ENCODE data around the gene FBXW12.
A peak's percentile ranks its signal among the peaks of the same experiment; 100 is the strongest.

The FBXW12 gene

DNA sequence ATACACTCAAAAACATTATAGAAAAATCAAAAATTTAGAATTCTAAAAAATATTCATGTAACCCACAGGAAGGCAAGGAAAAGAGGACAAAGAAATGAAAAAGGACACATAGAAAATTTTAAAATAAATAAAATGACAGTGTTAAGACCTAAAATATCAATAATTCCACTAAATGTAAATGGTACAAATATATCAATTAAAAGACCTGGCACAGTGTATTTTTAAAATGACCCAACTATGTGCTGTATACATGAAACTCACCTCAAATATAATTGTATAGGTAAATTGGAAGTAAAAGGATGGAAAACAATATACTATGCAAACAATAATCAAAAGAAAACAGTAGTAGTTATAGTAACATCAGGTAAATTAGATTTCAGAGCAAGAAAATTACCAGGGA, 10.1 kb upstream of the FBXW12 start:
- H3K4me1 Mint-ChIP-seq = no peaks in the 10 kb centered on the region
- no peak overlapping the region for H3K4me3 Mint-ChIP-seq
- ATAC-seq = no peak
- peaks cover 12% of the 10 kb centered on the region for H3K9me3 Mint-ChIP-seq
- H3K36me3 Mint-ChIP-seq = no peaks in the 10 kb centered on the region
- H3K27ac Mint-ChIP-seq = no peak overlapping the region
- DNase-seq (ENCODE audit: low spot score in 2 of 2) = no peak

DNA sequence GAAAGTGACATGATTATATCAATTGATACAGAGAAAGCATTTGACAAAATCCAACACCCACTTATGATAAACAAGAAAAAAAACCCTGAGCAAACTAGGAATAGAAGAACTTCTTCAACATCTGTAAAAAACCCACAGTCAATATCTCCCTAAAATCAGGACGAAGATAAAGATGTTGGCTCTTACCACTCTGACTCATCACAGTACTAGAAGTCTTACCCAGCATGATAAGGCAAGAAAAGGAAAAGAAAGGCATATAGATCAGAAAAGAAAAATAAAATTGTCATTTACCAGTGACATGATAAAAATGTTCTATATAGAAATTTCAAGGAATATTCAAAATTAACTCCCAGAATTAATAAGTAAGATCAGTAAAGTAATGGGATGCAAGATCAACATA, 7.2 kb upstream of the FBXW12 start:
- DNase-seq (ENCODE audit: low spot score in 2 of 2) = no peak
- no peak for ATAC-seq
- Mint-ChIP-seq H3K4me3 (no peak overlapping the region), H3K27ac (no peak overlapping the region), H3K9me3 (peaks cover 12% of the 10 kb centered on the region), H3K36me3 (no peaks in the 10 kb centered on the region), H3K4me1 (no peaks in the 10 kb centered on the region)

DNA sequence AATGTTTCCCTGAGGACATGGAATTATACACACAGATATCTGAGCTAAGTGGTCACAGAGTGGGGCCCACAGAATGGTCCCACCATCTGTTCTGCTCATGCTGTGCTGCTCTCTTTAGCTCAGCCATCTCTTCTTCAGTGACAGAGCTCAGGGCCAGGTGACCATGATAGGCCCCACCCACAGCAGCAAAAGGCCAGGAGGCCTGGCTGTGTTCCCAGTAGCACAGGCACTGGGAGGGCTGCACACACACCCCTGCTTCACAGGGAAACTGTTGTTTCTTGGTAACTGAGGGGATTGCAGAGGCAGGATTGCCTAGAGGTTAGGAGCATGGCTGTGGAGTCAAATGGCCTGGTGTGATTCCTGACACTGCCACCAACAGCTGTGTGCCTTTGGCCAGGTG, 4.8 kb upstream of the FBXW12 start:
- Mint-ChIP-seq H3K27ac (no peak overlapping the region), H3K9me3 (no peaks in the 10 kb centered on the region), H3K4me1 (no peaks in the 10 kb centered on the region), H3K4me3 (no peak overlapping the region), H3K36me3 (no peaks in the 10 kb centered on the region)
- ATAC-seq = no peak
- DNase-seq (ENCODE audit: low spot score in 2 of 2) = no peak

DNA sequence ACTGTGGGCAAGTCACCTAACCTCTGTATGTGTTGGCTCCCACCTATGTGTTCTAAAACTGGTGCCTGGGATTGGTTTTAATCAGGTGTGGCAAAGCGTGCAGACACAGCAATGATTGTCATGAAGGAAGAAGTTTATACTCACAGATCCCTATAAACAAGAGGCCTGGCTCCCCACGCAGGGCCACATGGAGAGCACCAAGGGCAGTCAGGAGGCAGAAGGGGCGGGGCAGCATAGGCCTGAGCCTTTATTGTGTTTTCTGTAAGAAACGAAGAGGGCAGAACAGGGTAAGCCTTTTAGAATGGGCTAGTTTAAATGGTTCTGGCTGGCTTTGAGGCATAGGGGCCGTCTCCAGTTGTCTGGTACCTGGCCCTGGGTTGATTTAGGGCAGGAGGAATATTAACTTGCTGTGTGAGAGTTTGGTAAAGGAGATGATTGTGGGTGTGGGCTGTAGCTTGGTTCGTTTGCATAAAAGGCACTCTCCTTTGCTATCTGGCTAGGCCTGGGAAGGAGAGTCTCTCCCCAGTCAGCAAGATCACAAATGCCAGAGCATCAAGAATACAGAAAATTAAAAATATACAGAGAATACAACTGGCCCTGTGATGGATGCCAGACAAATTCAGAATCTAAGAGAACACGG, 2.2 kb upstream of the FBXW12 start:
- peak in 1 of 2 donors; percentile 40 for DNase-seq (ENCODE audit: low spot score in 2 of 2)
- Mint-ChIP-seq H3K9me3 (no peaks in the 10 kb centered on the region), H3K4me1 (no peaks in the 10 kb centered on the region), H3K27ac (no peak overlapping the region), H3K36me3 (no peaks in the 10 kb centered on the region), H3K4me3 (no peak overlapping the region)
- ATAC-seq = no peak

DNA sequence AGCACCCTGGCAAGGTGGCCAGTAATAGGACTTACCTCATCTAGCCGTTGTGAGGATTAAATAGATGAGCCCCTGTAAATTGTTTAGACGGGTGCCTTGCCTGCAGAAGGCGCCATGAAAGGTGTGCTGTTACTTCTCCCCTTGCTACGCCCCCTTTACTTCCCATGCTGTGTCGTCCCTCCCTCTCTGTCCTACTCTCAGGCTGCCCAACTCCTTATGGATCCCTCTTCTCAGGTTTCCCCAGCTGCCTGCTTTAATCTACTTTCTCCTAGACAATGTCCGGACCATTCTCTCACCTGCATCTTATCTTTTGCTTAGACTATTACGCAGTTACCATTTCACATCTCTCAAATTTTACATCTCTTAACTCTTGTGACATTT, 1.7 kb upstream of the FBXW12 start:
- Mint-ChIP-seq H3K4me3 (no peak overlapping the region), H3K27ac (no peak overlapping the region), H3K9me3 (no peaks in the 10 kb centered on the region), H3K36me3 (no peaks in the 10 kb centered on the region), H3K4me1 (no peaks in the 10 kb centered on the region)
- no peak for DNase-seq (ENCODE audit: low spot score in 2 of 2)
- no peak for ATAC-seq

DNA sequence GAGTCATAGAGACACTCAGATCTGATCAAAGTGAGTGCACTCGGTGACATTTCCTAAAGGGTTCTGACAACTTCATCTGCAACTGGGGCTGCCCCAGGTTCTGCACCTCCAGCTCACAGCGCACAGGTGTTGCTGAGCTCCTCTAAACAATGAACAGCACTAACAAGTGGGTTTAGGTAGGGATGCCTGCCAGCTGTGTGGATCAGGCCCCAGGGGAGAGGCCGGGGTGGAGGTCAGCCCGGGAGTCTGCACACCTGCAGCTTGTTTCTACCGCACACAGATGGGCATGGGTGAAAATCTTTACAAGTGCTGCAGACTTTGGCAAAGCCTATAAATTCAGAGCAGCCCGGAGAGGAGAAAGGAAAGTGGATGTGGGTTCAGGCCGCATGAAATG, 355 bp downstream of the FBXW12 start:
- no peak for ATAC-seq
- H3K4me1 Mint-ChIP-seq = no peaks in the 10 kb centered on the region
- no peaks in the 10 kb centered on the region for H3K36me3 Mint-ChIP-seq
- H3K27ac Mint-ChIP-seq = no peak overlapping the region
- H3K4me3 Mint-ChIP-seq = no peak overlapping the region
- no peak for DNase-seq (ENCODE audit: low spot score in 2 of 2)
- no peaks in the 10 kb centered on the region for H3K9me3 Mint-ChIP-seq

DNA sequence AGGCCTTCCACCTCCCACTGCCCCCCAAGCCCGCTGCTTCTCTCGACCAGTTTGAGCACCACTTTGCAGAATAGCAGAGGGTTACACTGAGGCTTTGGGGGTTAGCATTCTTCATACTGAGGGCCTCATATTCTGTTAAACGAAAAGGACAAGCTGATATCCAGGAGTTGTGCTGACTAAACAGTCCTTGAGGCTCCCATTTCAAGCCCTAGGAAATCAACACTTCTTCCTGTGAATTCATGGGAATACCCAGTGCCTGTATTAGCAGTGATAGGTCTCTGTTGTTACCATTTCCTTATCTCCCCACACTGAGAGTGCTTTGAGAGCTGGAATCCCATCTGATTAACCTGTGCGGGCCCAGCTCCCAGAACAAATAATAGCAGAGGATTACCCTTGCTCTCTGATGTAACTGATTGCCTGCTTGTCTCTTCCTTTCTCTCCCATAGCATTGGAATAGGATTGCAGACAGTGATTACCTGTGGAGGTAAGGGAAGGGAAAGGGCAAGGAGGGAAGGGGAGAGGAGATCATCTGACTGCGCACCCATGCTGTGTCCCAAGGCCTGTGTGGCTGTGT, 930 bp downstream of the FBXW12 start:
- no peaks in the 10 kb centered on the region for H3K36me3 Mint-ChIP-seq
- DNase-seq (ENCODE audit: low spot score in 2 of 2) = peak in 1 of 2 donors; percentile 37
- no peaks in the 10 kb centered on the region for H3K9me3 Mint-ChIP-seq

DNA sequence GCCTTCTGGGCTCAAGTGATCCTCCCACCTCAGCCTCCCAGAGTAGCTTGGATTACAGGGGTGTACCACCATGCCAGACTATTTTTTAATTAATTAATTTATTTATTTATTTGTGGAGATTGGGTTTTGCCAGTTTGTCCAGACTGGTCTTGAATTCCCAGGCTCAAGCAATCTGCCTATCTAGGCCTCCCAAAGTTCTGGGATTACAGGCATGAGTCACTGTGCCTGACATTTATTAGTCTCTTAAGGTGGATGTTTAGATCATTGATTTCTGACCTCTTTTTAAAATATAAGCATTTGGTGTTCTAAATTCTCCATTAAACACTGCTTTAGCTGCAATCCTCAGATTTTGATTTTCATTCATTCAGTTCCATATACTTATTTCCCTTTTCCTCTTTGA, 15.6 kb downstream of the FBXW12 start:
- Mint-ChIP-seq H3K27ac (no peak overlapping the region), H3K9me3 (no peaks in the 10 kb centered on the region), H3K4me3 (no peak overlapping the region), H3K4me1 (no peaks in the 10 kb centered on the region), H3K36me3 (no peaks in the 10 kb centered on the region)
- DNase-seq (ENCODE audit: low spot score in 2 of 2) = no peak
- no peak for ATAC-seq

More for the DNA sequence above, 930 bp downstream of the FBXW12 start:
- Mint-ChIP-seq H3K27ac (no peak overlapping the region), H3K4me1 (no peaks in the 10 kb centered on the region), H3K4me3 (no peak overlapping the region)
- ATAC-seq = no peak

DNA sequence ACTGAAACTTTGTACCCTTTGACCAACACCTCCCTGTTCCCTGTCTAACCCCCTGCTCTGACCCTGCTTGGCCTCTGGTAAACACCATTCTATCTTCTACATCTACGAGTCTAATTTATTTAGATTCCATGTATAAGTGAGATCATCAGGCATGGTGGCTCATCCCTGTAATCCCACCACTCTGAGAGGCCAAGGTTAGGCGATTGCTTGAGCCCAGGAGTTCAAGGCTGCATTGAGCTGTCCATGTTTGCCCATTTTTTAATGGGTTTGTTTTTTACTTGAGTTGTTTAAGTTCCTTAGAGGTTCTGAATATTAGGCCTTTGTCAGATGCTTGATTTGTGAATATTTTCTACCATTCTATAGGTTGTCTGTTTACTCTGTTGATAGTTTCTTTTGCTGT, 16.9 kb downstream of the FBXW12 start:
- no peak overlapping the region for H3K4me3 Mint-ChIP-seq
- H3K4me1 Mint-ChIP-seq = no peaks in the 10 kb centered on the region
- H3K36me3 Mint-ChIP-seq = no peaks in the 10 kb centered on the region
- H3K9me3 Mint-ChIP-seq = no peaks in the 10 kb centered on the region
- no peak for ATAC-seq
- no peak overlapping the region for H3K27ac Mint-ChIP-seq
- DNase-seq (ENCODE audit: low spot score in 2 of 2) = no peak

DNA sequence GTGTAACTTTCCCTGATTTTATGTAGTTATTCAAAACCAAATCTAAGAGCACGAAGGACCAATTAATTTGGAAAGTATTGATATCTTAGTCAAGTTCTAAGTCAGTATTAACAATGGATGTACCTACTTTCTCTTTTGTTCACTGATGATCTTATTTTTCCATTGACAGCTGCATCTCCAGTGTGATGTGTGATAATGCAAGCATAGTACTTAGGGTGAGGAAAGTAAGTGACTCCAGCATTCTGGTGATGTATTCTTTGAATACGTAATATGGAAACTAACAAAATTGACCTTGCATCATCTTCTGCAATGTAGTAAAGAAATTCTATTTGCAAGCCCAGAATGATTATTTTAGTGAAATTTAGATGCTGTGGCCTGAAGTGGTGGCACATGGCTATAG, 22.4 kb downstream of the FBXW12 start:
- DNase-seq (ENCODE audit: low spot score in 2 of 2) (no peak), ATAC-seq (peak; percentile 50)
- H3K4me3 Mint-ChIP-seq = no peak overlapping the region
- no peaks in the 10 kb centered on the region for H3K4me1 Mint-ChIP-seq
- no peaks in the 10 kb centered on the region for H3K9me3 Mint-ChIP-seq
- no peaks in the 10 kb centered on the region for H3K36me3 Mint-ChIP-seq
- H3K27ac Mint-ChIP-seq = no peak overlapping the region

DNA sequence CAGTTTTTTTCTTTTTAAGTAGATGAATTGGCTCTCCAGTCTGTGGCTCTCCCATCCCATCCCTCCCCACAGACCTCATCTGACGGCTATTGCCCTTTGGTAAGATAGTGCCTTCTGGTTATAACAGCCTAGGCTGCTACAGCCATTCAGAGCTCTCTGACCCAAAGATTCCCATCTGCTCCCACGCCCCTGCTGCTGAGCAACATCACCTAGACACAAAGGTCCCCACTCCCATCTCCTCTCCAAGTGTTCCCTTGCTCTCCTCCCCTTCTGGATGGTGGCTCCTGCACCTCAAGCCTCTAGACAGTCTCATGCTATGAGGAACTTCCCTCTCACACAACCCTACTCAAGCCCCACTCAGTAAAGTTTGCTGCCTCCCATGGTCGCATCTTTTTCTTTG, 23.7 kb downstream of the FBXW12 start:
- Mint-ChIP-seq H3K36me3 (no peaks in the 10 kb centered on the region), H3K4me3 (no peak overlapping the region), H3K27ac (no peak overlapping the region), H3K9me3 (no peaks in the 10 kb centered on the region), H3K4me1 (no peaks in the 10 kb centered on the region)
- DNase-seq (ENCODE audit: low spot score in 2 of 2) (peak in 1 of 2 donors; percentile 41), ATAC-seq (no peak)

DNA sequence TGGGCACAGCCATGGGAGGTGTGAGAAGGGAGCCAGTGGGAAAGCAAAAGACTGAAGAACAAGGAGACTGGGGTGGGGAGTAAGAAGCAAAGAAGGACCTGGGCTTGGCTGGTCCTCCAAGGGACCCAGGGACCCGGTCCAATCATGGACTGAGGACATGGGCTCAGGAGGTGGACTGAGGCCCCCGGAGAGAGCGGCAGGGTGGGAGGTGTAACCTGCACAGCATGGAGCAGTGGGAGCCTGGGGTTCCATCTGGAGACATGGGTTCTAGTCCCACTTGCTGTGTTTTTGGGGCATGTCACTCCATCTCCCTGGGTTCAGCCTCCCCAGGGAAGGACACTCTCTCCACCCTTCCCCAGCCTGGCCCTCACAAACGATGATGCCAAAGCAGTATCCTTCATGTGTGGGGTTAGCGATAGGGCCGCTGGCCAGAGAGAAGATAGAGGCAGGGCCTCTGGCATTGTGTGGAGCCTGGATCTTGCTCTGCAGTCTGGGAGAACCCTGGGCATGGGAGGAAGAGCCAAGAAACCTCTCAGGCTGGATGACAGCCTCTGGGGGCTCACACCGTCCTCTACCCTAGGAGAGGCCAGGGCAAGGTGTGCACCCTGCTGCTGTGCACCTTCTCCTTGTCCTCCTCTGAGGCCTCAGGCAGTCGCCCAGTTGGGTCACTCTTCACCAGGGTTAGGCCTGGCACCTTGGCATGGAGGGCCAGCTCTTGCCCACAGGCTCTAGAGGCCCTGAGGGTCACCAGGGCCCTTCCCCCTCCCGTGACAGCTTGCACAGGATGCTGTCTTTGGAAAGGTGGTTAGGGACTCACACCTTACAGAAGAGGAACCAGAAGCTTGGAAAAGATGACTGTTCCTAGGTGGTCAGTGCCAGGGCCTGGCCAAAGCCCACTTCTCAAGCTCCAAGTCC, 26.0 kb downstream of the FBXW12 start:
- H3K4me1 Mint-ChIP-seq = no peaks in the 10 kb centered on the region
- H3K4me3 Mint-ChIP-seq = no peak overlapping the region
- no peaks in the 10 kb centered on the region for H3K9me3 Mint-ChIP-seq
- H3K36me3 Mint-ChIP-seq = no peaks in the 10 kb centered on the region
- ATAC-seq (no peak), DNase-seq (ENCODE audit: low spot score in 2 of 2) (peak in 1 of 2 donors; percentile 36)
- no peak overlapping the region for H3K27ac Mint-ChIP-seq

DNA sequence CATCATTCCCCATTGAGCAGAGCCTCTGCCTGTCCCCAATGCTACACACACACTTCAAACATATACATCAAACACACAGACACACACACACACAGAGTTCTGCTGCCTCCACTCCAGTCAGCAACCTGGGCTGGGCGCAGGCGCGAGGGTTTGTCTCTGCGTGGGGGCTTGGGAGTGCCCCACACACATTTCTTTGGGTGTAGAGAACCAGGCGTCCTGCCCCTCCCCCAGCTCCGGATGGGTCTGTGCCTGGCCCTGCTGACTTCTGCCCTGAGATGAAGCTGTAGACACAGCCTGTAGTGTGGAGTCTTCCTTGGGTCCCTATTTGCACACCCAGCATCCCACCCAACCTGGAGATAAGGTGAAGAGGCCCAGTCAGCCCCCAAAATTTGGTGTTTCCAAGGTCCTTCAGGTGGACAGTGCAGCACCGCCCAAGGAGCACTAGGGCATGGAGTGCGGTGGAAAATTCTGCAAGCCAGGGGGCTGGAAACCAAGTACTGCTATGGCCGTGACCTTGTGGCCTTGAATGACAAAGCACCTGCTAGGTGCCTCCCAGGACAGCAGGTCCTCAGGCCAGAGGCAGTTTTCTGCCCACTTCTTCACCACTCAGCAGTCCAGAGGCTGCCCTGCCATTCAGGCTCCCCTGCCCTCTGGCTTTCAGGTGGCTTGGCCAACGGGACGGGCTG, 26.8 kb downstream of the FBXW12 start:
- no peaks in the 10 kb centered on the region for H3K9me3 Mint-ChIP-seq
- no peak for ATAC-seq
- H3K27ac Mint-ChIP-seq = no peak overlapping the region
- H3K36me3 Mint-ChIP-seq = no peaks in the 10 kb centered on the region
- H3K4me3 Mint-ChIP-seq = no peak overlapping the region
- peak in 1 of 2 donors; percentile 46 for DNase-seq (ENCODE audit: low spot score in 2 of 2)
- H3K4me1 Mint-ChIP-seq = no peaks in the 10 kb centered on the region

DNA sequence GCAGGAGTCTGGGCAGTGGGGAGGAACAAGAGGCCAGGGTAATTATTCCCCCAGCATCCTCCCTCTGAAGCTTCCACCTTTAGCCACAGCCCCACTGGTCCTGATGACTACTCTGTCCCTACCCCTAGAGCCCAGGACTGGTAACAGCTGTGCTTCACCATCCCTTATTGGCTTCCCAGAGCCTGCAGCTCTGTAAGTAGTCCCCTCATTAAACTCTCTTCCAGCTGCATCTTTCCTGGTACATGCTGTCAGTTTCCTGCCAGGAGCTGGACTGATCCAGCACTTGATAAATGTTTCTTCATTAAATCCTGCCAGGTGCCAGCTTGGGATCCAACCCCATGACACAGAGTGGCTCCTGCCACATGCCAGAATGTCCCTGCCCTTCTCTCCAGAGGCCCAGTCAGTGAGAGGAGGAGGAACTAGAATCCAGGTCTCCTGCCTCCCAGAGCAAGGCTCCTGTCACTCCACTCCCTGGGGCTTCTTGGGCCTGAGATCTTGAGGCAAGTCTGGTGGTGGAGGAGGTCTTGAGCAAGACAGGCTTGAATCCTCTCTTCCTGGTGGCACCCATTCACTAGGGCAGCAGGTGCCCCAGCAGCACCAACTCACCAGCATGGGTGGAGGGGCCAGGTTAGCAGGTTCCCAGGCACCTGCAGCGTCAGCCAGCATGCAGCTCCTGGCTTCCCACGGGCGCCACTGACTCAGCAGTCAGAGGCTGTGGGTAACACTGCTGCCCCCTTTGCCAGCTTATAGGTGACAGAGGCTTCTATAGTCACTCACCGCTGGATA, 27.6 kb downstream of the FBXW12 start:
- Mint-ChIP-seq H3K4me3 (no peak overlapping the region), H3K9me3 (no peaks in the 10 kb centered on the region), H3K4me1 (no peaks in the 10 kb centered on the region), H3K27ac (no peak overlapping the region), H3K36me3 (no peaks in the 10 kb centered on the region)
- no peak for ATAC-seq
- DNase-seq (ENCODE audit: low spot score in 2 of 2) = peak in 1 of 2 donors; percentile 46

All from stimulated activated effector memory CD8-positive, alpha-beta T cell treated with anti-CD3 and anti-CD28 coated beads, Interleukin-12 subunit alpha, Interleukin-12 subunit beta, amount 100 ng/mL, for 72 hours (primary cell).